ENCODE measurements around the gene RAD51B. TPM values are rescaled to one million over a fixed set of nuclear protein-coding genes. Genes with fewer than 3 reads are reported as not detected.

The RAD51B gene
- polyA plus RNA-seq, 1 donor = 13.3 TPM

DNA sequence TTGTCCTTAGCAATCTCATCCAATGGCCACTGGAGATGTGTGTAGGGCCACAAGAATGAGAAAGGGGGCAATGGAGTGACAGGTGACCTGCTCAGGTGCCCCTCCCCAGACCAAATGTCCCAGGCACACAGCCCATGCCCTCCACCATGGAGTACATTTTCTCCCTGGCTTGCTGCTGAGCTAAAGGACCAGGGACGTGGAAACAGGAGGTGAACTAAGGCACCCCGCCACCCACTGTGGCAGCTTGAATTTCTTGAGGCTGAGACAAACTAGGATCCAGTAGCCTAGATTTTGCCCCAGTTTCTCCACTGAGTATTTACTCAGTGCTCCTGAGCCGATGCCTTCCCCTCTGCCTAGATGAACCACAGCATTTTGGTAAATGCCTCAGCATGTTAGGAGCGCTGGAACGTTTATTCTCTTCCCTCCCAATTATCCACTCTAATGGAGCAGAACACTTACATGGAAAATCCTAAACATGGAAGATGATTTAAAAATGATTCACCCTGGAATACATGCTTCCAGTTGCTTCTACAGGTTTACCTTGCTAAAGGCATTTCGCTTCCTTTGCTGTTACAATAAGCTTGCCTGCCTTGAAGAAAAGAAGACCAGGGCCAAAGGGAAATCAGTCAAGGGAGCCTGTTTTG, 775.3 kb downstream of the RAD51B start:
- DNase-seq = no peak

GRCh38 chr14:68596211-68596610, 776.6 kb downstream of the RAD51B start:
- DNase-seq = no peak

GRCh38 chr14:68596701-68597100, 777.1 kb downstream of the RAD51B start:
- no peak for DNase-seq

DNA sequence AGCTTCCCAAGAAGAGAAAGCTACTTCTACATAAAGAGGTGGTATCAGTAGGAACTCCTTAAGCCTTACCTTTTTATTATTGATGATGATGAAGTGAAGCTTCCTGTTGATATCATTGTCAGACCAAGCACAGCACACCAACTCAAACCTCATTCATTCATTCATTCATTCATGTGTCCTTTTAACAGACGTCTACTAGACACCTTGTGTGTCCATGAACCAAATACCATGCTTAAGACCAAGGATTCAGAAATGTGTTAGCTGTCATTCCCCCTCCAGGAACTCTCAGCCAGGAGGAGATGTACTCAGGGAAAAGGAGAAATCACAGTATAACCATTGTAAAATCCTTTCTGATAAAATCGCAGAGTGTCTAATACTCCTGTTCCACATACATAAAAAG, 778.5 kb downstream of the RAD51B start:
- DNase-seq = no peak

GRCh38 chr14:68598621-68599447, 779.3 kb downstream of the RAD51B start:
- no peak for DNase-seq

GRCh38 chr14:68599896-68600610, 780.5 kb downstream of the RAD51B start:
- no peak for DNase-seq

- no peak for DNase-seq
Measured at GRCh38 chr14:68602507-68602906, 782.9 kb downstream of the RAD51B start.

GRCh38 chr14:68603533-68604360, 784.2 kb downstream of the RAD51B start:
- DNase-seq = no peak

DNA sequence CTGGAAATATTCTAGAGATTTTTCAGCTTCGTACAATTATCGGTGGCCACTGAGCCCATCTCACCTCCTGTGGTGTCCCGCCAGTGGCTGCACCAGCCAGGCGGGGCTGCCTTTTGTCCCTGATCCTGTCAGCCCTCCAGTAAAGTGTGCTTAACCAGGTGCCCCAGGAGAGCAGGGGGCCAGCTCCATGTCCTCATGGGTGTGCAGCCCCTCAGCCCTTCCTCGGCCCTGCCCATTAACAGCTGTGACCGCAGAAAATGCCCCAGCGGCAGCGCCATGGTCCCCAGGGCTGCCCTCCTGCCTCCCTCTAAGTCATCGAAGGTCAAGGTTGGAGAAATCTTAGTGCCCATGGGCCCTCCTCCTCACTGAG, 784.8 kb downstream of the RAD51B start:
- DNase-seq = no peak

DNA sequence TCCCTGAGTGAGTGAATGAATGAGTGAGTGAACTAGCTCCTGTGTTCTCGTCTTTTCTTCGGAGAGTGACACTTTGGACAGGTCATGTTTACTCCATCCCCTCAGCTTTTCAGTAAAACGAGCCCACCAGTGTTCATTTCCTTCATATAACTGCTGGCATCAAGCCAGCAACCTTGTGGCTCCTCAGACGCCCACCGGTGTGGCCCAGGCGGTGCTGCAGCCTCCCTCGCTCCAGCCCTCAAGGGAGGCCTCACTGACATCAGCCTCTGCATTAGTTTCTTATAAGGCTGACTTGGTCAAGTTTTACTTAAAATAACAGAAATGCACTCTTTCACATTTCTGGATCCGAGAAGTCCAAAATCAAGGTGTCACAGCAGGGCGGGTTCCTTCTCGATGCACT, 785.2 kb downstream of the RAD51B start:
- no peak for DNase-seq

- DNase-seq = no peak
Measured at GRCh38 chr14:68606176-68606575, 786.6 kb downstream of the RAD51B start.

DNA sequence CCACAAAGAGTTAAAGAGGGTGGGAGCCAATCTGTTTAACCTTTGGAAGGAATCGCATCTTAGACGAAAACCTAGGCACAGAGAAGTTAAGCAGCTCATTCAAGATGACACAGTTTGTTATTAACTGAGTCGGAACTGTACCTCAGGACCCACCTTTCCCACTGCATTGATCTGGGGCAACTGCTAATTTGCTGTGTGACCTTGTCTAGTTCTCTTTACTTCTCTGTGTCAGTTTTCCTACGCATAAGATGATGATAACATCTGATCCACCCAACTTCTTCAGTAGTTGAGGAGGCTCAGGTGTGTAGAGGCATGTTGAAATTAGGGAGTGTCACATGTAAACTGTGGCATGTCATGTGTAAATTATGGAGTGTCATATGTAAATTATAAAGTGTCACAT, 787.1 kb downstream of the RAD51B start:
- DNase-seq = no peak

DNA sequence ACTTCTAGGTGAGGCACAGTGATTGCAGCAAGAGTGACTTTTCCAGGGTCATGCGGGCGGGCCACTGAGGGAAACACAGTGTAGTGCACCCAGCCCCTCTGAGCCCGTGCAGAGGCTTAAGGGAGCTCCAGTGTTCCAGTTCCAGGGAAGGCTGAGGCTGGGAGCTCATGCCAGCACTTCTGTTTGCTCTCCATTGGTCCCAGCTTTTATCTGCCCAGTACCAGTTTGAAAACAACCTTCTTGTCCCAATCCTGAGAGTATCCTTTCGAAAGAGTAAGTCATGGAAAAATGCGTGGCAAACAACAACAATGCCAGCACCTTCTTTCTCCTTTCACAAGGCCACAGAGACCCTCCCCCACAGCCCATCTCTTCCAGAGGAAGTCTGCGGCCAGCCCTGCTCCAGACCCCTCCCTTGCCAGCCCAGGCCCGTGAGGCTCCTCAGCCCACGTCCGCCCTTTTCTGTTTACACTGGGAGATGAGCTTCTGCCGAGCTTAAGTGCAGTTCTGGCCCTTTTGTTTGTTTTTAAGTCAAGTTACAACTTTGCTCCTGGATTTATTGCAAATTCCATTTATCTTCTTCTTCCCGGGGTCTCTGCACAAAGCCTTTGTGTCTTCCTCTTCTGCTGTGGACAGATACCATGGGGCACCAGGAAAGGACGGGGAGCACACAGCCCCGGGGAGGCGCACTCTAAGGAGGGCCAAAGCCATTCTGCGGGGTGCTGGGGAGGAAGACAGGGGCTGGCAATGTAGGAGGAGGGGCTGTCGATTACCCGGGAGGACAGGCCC, 787.7 kb downstream of the RAD51B start:
- DNase-seq = peak; percentile 75

DNA sequence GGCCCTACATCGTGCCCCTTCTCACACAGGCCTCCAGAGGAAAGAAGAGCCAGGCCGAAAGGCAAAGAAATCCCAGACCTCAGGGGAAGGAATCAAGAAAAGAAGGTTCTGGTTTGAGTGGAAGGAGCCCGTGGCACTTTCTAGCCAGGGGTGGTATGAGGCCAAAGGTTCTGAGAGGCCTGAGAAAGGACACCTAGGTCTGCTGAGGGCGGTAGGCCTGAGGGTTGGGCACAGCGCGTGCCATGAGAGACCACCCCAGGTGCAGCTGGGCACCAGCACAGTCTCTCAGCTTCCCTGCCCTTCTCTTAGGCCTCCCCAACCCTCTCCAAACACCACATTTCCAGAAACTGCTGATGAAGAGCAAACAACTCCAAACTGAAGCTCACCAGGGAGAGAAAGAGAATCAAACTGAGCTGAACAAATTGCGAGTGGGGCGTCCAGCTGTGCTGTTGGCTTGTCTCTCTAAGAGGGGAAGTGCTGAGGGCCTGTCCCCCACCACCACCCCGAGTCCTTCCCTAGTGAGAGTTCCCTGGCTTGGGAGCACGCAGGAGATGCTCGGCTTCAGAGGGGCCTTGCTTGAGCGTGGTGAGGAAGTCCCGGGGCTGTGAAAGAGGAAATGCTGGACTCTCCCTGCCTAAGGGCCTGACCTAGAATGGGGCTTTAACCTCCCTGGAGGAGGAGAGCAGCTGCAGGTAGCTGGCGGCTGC, 788.4 kb downstream of the RAD51B start:
- no peak for DNase-seq

DNA sequence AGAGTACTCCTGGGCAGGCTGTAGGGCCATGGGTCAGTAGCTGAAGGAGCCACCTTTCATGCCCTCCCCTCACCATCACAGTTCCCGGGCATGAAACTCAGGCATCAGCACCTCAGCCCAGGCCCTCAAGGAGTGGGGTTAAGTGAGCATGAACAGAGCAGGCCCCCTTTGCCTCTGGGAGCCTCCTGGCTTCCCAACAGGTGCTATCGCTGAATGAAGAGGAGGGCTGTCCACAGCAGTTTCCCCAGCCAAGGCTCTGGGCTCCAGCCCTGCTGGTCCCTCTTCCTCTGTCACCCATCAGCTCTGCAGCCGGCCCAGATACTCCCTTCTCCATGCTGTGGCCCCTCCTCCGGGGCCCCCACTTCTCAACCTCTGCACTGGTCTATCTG, 789.0 kb downstream of the RAD51B start:
- no peak for DNase-seq

DNA sequence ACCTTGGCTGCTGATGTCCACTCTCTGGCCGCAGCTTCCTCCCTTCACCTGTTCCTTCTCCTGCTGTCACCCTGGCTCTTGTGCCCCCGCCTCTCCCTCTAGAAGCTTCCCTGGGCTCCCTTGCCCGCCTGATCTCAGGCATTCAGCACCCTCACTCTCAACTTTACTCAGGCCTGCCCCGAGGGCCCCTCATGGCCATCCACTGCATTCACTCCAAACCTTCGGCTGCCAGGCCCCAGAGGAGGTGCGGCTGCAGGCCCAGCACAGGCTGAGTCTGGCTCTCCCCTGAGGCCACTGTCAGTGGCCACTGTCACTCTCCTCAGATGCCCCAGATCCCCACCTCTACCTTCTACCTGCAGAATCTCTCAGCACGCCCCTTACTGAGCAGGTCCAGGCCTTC, 789.4 kb downstream of the RAD51B start:
- no peak for DNase-seq

- DNase-seq = no peak
Measured at GRCh38 chr14:68610251-68610793, 790.7 kb downstream of the RAD51B start.

DNA sequence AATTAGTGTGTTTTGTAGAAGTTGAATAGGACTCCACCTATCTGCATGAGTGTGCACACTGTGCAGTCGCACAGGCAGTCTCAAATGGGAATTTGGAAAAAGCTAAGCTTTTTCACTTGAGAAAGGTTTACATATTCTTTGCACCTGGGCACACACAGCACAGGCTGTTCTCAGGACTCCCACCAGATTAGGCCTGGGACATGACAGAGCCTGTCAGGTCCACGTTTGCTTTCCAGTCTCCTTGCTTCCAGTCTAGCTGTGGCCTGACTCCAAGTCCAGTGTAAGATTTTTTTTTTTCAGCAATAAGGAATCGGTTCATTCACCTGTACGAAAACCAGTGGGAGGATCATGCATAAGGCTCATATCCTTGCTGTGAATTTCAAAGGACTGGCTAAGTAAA, 792.0 kb downstream of the RAD51B start:
- DNase-seq = no peak

DNA sequence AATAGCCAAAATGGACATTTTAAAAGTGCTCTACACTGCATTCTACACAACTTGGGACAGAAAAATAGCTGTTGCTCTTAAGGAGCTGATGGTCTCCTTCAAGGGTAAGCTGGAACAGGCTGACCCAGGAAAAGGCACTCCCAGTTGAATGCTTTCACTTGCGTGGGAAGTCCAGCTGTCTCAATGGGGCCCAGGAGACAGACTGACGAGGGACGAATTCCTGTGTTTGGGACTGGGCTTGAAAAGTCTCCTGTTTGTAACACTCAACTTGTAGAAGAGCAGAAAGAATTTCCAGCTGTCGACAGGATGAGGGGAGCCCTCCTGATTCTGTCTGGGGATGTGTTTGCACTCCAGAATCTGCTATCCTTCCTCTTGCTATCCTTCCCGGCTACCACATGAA, 792.5 kb downstream of the RAD51B start:
- DNase-seq = no peak

GRCh38 chr14:68616221-68616902, 796.8 kb downstream of the RAD51B start:
- no peak for DNase-seq

Data from left kidney (tissue), 2 donors.